Astrocyte of the spinal cord (primary cell): ENCODE data around the gene BCAS2.

ENCODE experiments used
- DNase-seq: peaks from one replicate; pipeline ENCODE4 v3.0.0; 2011; ENCODE audit warnings: low read depth, low spot score
- H3K4me3 ChIP-seq: 2 replicates; pipeline ENCODE4 v1.5.1; 2011; ENCODE audit warnings: low read depth, mild to moderate bottlenecking, low read length, moderate library complexity
- CTCF ChIP-seq: IDR thresholded peaks from 2 replicates; pipeline ENCODE4 v1.5.1; 2012; ENCODE audit warnings: low read depth, mild to moderate bottlenecking, low read length, inconsistent platforms
- in situ Hi-C: cut with HindIII; loops from 2 replicates; pipeline ENCODE4 v1.10.0; 2017; ENCODE audit warnings: low sequenced_read_pairs

BCAS2 gene

GRCh38 chr1:114549137-114549536 lies 32.3 kb downstream of the BCAS2 start:
- no peak for DNase-seq
- in situ Hi-C loops = no loop called here
- no peak for TF ChIP-seq CTCF
- no peak overlapping the region for H3K4me3 ChIP-seq

- TF ChIP-seq CTCF = no peak
- no peak for DNase-seq
Observed at GRCh38 chr1:114547076-114547475, 34.3 kb downstream of the BCAS2 start.

GRCh38 chr1:114545796-114546195 lies 35.6 kb downstream of the BCAS2 start:
- no peak for DNase-seq
- no peak for TF ChIP-seq CTCF

More at GRCh38 chr1:114547076-114547475, 34.3 kb downstream of the BCAS2 start:
- in situ Hi-C loops = no loop called here
- no peak overlapping the region for H3K4me3 ChIP-seq

GRCh38 chr1:114545315-114545714 lies 36.1 kb downstream of the BCAS2 start:
- TF ChIP-seq CTCF = no peak
- in situ Hi-C loops = no loop called here
- DNase-seq = no peak

More at GRCh38 chr1:114545796-114546195, 35.6 kb downstream of the BCAS2 start:
- in situ Hi-C loops = no loop called here
- H3K4me3 ChIP-seq = no peak overlapping the region

GRCh38 chr1:114540821-114541220 lies 40.6 kb downstream of the BCAS2 start:
- DNase-seq = no peak
- in situ Hi-C loops = no loop called here
- TF ChIP-seq CTCF = no peak
- H3K4me3 ChIP-seq = no peak overlapping the region

More at GRCh38 chr1:114545315-114545714, 36.1 kb downstream of the BCAS2 start:
- H3K4me3 ChIP-seq = no peak overlapping the region

- in situ Hi-C loops = no loop called here
- H3K4me3 ChIP-seq = no peak overlapping the region
- DNase-seq = no peak
- no peak for TF ChIP-seq CTCF
Observed at GRCh38 chr1:114540272-114540671, 41.1 kb downstream of the BCAS2 start.

- in situ Hi-C loops = no loop called here
- no peak overlapping the region for H3K4me3 ChIP-seq
- no peak for TF ChIP-seq CTCF
- DNase-seq = no peak
Observed at GRCh38 chr1:114536043-114536442, 45.4 kb downstream of the BCAS2 start.
